GM12872 (cell line): Measurements from ENCODE around the gene EIF1AD.

ENCODE experiments used
- TF ChIP-seq, protein P1 (sequence below): IDR thresholded peaks from 3 replicates; pipeline ENCODE4 v1.5.1; 2011; ENCODE audit warnings: low read depth, mild to moderate bottlenecking, low read length, moderate library complexity; ENCODE audit not compliant: insufficient read depth

EIF1AD gene

DNA sequence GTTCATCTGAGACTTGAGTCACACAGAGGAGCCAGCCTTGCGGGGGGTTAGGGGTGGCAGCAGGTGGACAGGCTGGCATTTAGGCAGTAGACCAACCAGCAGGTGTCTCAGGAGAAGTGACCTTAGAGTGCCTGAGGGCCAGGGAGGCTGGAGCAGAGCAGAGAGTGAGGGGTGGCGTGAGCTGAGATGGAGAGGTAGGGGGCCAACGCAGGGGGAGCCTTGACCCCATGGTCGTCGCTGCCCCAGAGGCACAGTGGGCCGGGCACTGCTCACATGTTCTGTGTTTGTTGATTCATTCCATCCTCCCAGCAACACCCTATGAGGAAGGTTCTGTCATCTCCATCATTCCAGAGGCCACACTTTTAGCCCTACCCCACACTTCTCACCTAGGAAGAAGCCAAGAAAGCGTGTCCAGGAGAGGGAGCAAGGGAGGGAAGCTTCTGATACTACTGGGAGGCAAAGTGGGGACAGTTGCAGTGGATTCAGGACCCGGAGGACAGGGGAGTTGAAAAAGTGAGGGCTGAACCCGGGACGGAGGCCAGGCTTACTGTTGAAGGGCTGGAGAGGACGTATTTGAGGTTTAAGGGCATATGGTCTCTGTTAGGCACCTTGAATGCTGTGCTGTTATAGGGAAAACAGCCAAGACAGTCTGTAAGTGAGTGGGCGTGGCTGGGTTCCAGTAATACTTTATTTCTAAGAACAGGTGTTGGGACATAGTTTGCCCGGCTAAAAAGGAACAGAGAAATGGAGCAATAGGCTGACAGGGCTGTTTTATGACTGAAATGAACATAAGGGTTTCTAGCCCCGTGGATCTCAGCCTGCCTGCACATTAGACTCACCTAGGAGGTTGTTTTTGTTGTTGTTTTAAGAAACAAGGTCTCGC lies 33.1 kb downstream of the EIF1AD start:
- TF ChIP-seq, protein P1, sequence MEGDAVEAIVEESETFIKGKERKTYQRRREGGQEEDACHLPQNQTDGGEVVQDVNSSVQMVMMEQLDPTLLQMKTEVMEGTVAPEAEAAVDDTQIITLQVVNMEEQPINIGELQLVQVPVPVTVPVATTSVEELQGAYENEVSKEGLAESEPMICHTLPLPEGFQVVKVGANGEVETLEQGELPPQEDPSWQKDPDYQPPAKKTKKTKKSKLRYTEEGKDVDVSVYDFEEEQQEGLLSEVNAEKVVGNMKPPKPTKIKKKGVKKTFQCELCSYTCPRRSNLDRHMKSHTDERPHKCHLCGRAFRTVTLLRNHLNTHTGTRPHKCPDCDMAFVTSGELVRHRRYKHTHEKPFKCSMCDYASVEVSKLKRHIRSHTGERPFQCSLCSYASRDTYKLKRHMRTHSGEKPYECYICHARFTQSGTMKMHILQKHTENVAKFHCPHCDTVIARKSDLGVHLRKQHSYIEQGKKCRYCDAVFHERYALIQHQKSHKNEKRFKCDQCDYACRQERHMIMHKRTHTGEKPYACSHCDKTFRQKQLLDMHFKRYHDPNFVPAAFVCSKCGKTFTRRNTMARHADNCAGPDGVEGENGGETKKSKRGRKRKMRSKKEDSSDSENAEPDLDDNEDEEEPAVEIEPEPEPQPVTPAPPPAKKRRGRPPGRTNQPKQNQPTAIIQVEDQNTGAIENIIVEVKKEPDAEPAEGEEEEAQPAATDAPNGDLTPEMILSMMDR, result no peak

DNA sequence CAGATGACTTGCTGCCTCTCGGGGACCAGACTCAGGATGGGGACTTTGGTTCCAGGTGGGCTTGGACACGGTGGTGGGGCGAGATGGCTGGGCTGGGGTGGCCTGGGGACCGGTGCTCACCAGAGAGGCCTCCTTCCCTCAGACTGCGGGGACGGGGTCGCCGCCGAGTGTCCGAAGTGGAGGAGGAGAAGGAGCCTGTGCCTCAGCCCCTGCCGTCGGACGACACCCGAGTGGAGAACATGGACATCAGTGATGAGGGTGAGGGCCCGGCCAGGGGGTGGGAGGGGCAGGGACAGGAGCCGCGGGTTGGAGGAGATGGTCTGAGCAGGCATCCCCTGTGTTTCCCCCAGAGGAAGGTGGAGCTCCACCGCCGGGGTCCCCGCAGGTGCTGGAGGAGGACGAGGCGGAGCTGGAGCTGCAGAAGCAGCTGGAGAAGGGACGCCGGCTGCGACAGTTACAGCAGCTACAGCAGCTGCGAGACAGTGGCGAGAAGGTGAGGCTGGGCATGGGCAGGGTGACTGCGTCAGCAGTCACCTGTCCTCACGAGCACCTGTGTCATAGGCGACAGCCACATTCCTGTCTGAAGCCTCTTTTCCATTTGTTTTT lies 34.5 kb downstream of the EIF1AD start:
- TF ChIP-seq, protein P1, result no peak

DNA sequence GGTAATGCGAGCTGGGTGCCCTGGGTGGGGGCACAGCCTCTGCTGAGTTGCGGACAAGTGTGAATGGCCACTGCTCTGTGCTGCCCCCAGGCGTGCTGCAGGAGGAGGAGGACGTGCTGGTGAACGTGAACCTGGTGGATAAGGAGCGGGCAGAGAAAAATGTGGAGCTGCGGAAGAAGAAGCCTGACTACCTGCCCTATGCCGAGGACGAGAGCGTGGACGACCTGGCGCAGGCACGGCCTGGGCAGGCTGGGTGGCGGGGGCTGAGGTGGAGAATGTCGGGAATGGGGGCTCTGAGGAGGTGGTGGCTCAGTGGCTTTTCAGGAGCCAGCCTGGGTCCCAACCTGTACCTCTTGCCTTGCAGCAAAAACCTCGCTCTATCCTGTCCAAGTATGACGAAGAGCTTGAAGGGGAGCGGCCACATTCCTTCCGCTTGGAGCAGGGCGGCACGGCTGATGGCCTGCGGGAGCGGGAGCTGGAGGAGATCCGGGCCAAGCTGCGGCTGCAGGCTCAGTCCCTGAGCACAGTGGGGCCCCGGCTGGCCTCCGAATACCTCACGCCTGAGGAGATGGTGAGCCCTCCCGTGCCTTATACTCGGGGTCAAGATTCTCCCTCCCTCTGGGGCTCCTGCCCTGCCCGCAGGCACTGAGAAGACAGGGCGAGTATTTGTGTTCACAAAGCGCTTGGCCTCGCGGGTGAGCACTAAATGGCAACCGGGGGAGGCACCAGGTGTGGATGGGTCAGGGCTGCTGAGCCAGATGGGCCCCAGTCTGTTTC lies 35.8 kb downstream of the EIF1AD start:
- TF ChIP-seq, protein P1, result no peak

DNA sequence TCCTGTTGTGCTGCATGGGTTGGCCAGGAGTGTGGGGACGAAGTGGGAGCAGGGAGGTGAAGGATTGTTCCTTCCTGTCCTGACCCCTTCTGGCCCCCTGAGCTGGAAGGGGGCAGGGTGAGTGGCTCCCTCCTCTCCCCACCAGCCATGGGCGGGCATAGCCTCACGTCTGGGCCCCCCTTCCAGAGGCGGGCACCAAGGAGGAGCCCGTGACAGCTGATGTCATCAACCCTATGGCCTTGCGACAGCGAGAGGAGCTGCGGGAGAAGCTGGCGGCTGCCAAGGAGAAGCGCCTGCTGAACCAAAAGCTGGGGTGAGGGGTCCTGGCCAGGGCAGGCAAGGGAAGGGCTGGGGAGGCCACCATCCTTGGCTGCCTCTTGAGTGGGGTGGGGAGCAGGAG lies 37.1 kb downstream of the EIF1AD start:
- TF ChIP-seq, protein P1, result no peak

DNA sequence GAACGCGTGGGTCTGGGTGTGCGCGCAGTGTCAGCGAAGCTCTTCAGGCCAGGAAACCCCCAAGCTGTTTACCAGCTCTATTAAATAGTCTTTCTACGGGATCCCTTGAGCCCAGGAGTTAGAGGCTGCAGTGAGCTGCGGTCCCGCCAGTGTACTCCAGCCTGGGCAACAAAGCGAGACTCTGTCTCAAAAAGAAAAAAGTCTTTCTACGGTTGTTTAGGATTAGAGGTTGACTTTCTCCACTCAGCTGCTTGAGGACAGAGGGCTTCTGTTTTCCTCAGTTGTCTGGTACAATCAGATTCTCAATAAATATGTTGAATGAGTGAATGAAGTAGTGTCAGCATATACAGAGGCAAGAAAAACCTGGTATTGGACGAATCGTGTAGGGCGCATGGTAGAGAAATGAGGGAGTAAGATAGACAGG lies 39.8 kb downstream of the EIF1AD start:
- TF ChIP-seq, protein P1, result no peak

DNA sequence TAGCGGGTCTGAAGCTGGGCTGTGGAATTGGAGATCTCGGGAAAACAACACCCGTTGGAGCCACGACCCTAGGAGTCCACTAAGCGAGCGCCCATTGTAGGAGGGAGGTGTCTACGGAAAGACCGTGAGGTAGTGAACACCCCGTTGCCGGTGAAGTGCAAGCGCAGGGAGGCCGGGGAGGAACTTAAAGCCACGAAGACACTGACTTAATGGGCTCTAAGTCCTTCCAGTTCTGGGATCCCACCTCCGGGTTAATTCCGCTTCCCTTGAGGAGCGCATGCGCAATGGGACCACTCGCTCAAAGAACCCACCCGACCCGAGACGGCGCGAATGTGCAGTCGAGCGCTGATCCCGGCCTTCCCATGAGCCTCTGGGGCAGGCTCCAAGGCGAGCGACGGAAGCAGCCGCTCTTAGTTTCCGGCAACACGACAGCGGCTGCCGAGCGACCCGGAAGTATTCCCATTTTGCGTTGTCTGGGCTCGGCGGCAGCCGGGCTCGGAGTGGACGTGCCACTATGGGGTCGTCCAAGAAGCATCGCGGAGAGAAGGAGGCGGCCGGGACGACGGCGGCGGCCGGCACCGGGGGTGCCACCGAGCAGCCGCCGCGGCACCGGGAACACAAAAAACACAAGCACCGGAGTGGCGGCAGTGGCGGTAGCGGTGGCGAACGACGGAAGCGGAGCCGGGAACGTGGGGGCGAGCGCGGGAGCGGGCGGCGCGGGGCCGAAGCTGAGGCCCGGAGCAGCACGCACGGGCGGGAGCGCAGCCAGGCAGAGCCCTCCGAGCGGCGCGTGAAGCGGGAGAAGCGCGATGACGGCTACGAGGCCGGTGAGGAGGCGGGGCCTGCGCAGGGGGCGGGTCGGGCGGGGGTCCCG lies 40.5 kb downstream of the EIF1AD start, which contains the start of gene SART1:
TSS of gene SART1 (plus strand) at position 468 of the 874 bp plus-strand sequence. CDS start at position 515, 47 bp downstream.
- TF ChIP-seq, protein P1, result no peak
